ENCODE measurements around the gene TOMM20.

DNA sequence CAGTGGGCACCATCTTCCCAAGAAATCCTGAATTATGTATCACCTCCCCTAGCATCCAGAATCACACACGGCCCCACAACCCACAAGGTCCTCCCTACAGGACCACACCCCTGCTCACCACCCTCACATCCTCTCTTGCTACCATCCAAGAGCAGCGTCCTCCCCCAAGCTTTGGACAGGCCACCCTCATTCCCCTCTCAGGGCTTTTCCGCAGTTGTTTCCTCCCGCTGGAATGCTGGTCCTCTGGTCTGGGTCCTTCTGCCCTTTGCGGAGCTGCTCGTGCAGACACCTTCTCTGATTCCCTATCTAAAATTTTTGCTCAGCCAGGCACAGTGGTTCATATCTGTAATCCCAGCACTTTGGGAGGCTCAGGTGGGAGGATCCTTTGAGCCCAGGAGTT, 56.5 kb downstream of the TOMM20 start:
- TF ChIP-seq, protein P1, sequence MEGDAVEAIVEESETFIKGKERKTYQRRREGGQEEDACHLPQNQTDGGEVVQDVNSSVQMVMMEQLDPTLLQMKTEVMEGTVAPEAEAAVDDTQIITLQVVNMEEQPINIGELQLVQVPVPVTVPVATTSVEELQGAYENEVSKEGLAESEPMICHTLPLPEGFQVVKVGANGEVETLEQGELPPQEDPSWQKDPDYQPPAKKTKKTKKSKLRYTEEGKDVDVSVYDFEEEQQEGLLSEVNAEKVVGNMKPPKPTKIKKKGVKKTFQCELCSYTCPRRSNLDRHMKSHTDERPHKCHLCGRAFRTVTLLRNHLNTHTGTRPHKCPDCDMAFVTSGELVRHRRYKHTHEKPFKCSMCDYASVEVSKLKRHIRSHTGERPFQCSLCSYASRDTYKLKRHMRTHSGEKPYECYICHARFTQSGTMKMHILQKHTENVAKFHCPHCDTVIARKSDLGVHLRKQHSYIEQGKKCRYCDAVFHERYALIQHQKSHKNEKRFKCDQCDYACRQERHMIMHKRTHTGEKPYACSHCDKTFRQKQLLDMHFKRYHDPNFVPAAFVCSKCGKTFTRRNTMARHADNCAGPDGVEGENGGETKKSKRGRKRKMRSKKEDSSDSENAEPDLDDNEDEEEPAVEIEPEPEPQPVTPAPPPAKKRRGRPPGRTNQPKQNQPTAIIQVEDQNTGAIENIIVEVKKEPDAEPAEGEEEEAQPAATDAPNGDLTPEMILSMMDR (IDR thresholded peaks at IDR 0.05) = no peak
- TF ChIP-seq REST (IDR thresholded peaks at IDR 0.05; ENCODE audit: insufficient read depth in 1 of 2, low read depth in 2 of 2, low read length in 1 of 2) (no peak), SIN3A (IDR thresholded peaks at IDR 0.05; ENCODE audit: borderline replicate concordance, insufficient read depth, low read depth, low read length) (no peak), TCF7L2 (IDR thresholded peaks at IDR 0.05; ENCODE audit: low read depth, low read length) (no peak)
